Retinal pigment epithelial cell (primary cell): Measurements from ENCODE around the gene GNLY.

Experiments
- DNase-seq: peaks from one replicate; pipeline ENCODE4 v3.0.0-alpha.2; 2010; ENCODE audit warnings: low read depth
- H3K4me3 ChIP-seq: 2 replicates; pipeline ENCODE4 v1.5.1; 2011; ENCODE audit warnings: mild to moderate bottlenecking, low read length, control low read depth, moderate library complexity
- TF ChIP-seq, protein P1 (sequence below): conservative IDR thresholded peaks from 2 replicates; pipeline ENCODE4 v1.5.1; 2011; ENCODE audit warnings: low read depth, low read length, control low read depth, inconsistent platforms

The GNLY gene

GRCh38 chr2:85737961-85738360, 43.8 kb downstream of the GNLY start:
- TF ChIP-seq, protein P1, sequence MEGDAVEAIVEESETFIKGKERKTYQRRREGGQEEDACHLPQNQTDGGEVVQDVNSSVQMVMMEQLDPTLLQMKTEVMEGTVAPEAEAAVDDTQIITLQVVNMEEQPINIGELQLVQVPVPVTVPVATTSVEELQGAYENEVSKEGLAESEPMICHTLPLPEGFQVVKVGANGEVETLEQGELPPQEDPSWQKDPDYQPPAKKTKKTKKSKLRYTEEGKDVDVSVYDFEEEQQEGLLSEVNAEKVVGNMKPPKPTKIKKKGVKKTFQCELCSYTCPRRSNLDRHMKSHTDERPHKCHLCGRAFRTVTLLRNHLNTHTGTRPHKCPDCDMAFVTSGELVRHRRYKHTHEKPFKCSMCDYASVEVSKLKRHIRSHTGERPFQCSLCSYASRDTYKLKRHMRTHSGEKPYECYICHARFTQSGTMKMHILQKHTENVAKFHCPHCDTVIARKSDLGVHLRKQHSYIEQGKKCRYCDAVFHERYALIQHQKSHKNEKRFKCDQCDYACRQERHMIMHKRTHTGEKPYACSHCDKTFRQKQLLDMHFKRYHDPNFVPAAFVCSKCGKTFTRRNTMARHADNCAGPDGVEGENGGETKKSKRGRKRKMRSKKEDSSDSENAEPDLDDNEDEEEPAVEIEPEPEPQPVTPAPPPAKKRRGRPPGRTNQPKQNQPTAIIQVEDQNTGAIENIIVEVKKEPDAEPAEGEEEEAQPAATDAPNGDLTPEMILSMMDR, result no peak
- H3K4me3 ChIP-seq, result no peak overlapping the region
- no peak for DNase-seq

- no peak for DNase-seq
- TF ChIP-seq, protein P1, result no peak
- H3K4me3 ChIP-seq, result no peak overlapping the region
Observed at GRCh38 chr2:85740193-85740592, 46.0 kb downstream of the GNLY start.

GRCh38 chr2:85741211-85741832, 47.2 kb downstream of the GNLY start:
- H3K4me3 ChIP-seq, result no peak overlapping the region
- TF ChIP-seq, protein P1, result no peak

GRCh38 chr2:85741833-85742455, 47.8 kb downstream of the GNLY start:
- DNase-seq, result peak; percentile 61
- TF ChIP-seq, protein P1, result no peak
- no peak overlapping the region for H3K4me3 ChIP-seq

More at GRCh38 chr2:85741211-85741832, 47.2 kb downstream of the GNLY start:
- DNase-seq, result no peak

GRCh38 chr2:85743304-85743978, 49.3 kb downstream of the GNLY start:
- TF ChIP-seq, protein P1, result no peak

DNA sequence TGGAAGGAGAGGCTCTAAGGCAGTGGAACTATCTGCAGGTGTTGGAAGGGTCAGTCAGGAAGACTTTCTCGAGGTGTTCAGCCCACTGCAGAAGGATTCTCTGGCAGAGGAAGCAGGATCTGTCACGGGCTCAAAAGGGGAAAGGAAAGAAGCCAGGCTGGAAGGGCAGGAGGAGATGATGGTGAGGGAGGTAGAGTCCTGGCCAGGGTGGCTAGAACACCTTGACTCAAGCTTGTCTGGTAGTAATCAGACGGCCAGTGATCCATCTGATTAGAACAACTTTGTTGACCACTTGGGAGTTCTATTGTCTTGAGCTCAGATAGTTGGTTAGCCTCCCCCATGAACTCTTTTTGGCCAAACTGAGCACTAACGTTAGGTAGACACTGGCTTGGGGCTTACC, 49.9 kb downstream of the GNLY start:
- TF ChIP-seq, protein P1, result no peak
- no peak overlapping the region for H3K4me3 ChIP-seq
- no peak for DNase-seq

More at GRCh38 chr2:85743304-85743978, 49.3 kb downstream of the GNLY start:
- H3K4me3 ChIP-seq, result no peak overlapping the region
- no peak for DNase-seq
